SHP77 (cell line): Measurements from ENCODE around the gene GPATCH4.
"Not testable (repeated sequence)": the region's sequence is repeated elsewhere in the genome, so short reads cannot be mapped to it uniquely, and the experiment has no call there.

Experiments used
- DNase-seq, 2 experiments: peaks; one replicate each; lab custom pipeline; 2025; lab: John Stamatoyannopoulos, UW

Gene GPATCH4

GRCh38 chr1:156577550-156577949 is 23.7 kb downstream of the GPATCH4 start:
- no peak for DNase-seq

DNA sequence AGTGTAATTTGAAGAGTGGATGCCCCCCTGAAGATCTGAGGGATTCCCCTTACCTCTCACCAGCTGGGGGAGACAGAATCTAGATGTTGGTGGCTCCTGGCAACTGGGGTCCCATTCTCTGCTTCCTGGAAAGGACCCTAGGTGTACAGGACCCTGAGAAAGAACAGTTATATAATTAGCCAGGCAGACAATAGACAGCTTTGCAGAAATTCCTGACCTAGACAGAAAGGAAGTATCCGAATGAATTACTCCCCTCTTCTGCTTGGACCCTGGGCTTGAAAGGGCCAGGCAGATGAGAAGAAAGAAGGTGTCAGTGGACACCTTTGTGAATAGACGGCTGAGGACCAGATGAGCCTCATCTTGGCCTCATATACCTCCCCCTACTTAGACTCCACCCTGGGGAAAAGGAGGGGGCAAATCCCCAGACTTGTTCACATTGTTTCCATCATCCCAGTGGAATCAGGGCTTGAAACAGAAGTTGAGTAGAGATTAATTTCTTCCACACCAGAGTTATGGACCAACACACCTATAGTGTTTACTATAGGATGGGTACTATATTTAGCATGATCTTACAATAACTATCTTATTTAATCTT is 27.1 kb downstream of the GPATCH4 start:
- no peak for DNase-seq

DNA sequence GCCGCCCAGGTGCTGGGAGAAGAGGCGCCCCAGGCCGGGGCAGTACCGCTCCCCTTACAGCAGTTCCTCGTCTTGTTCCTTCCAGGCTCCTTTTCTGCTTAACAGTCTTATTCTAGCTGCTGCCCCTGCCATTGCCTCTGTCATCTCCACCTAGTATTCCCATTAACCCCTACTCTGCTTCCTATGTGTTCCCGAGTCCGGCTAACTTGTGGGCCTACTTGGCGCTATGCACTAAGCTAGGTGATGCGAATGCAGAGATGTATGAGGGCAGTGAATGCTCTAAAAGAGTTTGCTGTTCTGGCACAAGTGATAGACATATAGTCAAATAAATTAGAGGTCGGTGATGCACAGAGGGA is 28.6 kb downstream of the GPATCH4 start:
- DNase-seq, result no peak

- peak; percentile 93 to 95 for DNase-seq
These were observed 29.2 kb downstream of the GPATCH4 start, which contains the start of gene IQGAP3 for GRCh38 chr1:156571919-156572662. Gene IQGAP3, minus strand, starts transcription at chr1:156572565. Its CDS starts 36 bp downstream, at chr1:156572529.

DNA sequence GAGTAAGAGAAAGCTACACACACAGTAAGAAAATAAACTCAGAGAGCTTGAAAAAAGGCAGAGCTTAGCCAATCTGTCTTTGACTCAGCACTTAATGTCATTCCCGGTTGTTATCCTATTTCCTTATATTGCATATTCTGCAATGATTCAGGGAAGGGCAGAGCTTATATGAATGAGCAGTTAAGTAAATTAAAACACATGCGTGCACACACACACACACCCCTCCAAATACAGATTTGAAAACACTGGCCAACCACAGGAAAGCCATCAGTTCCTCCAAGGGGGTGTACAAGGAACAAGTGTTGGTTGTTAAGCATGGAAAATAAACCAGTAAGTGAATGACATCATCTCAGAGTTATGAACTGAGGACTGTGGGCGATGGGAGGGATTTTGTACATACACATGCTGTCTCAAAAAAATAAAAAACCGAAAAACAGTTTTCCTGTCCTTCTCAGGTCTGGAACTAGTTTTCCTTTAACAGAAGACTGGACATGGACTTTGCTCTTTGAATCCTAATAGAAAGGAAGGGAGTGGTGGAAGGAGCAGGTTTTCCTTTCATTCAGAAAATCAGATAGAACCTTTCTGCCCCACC is 29.9 kb downstream of the GPATCH4 start:
- DNase-seq, result no peak

GRCh38 chr1:156566436-156566835 is 34.8 kb downstream of the GPATCH4 start:
- no peak for DNase-seq

- no peak for DNase-seq
These were observed 35.8 kb downstream of the GPATCH4 start for GRCh38 chr1:156565519-156565918.

GRCh38 chr1:156560585-156561163 is 40.6 kb downstream of the GPATCH4 start:
- DNase-seq, result no peak

DNA sequence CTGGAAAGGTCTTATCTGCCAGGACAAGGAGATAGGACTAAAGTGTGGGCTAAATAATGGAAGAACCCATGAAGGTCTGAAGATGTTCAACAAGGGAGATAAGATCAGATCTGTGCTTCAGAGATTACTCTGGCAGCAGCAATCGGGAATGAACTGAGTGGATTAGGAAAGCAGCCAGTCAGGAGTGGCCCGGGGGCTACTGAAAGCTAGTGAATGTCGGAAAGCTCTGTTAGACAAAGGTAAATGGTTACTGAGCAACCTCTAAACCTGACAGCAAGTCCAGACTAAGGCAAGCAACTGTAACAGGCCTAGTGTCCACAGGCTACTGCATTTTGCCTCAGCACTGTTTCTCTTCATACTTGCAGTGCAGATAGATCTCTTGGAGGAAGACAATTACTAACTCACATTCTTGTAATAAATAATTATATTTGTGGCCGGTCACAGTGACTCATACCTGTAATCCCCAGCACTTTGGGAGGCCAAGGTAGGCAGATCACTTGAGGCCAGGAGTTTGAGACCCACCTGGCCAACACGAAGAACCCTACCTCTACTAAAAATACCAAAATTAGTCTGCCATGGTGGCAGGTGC is 41.4 kb downstream of the GPATCH4 start:
- no peak for DNase-seq

DNA sequence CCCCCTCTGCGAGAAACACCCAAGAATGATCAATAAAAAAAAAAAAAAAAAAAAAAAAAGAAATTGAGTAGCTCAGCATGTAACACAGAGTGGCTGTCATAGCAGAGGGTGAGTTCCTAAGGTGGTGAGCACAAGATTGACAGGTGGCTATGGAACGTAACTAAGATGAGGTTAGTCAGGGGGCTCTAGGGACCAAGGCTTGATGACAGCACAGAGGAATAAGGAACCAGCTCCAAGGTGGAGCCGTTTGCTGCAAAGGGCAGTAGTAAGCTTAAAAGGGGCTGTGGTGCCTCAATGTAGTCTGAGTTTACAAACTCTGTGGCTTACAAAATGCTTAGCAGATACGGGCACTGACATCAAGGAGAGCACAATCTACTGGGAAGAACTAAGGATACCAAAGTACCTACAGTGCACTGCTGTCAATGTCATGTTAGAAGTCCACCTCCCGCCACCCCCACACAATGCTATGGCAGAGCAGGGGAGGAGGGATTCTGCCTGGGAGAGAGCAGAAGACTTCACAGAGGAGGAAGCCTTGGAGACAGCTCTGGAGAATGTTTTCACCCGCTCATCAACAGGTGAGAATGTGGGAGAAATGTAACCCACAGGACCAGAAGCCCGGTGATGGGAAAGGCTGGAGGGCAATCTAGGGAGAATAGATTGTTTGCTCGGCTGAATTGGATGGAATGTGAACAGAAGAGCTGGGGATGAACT is 42.0 kb downstream of the GPATCH4 start:
- DNase-seq, result no peak

DNA sequence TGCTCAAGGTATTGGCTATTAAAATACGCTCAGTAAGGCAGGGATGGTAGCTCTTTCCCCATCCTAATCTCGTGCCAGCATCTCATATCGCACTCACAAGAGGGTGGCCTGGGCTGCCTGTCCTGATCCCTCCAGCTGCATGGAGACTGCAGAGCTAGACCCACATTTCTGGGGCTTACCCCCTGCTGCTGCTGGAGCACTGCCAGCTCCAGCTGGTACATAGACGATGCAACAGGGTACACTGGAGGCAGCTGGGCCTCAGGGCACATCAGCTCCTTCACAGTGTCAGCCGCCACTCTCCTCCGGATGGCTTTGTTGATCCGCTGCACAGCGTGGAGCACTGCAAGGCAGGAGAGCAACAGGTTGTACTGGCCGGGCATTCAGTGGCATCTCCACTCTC is 44.9 kb downstream of the GPATCH4 start:
- peak in 1 of 2 experiments; percentile 13 for DNase-seq

DNA sequence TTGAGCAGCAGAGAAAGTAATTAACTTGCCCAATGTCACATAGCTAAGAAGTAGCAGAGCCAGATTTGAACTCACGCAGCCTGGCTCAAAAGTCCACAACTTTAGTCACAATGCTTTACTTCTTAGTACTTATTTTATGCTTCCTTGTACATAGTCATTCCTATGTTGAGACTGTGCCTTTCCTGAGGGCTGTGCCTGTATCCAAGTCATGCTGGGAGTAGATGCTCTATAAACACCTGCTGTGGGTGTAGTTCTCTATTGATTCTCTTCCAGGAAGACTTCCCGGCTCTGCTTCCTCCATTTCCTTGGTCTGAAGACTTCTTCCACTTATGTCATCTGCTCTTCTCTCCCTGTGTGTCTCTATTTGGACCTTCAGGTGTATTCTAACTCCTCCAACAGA is 45.6 kb downstream of the GPATCH4 start:
- DNase-seq, result no peak

GRCh38 chr1:156554971-156555370 is 46.3 kb downstream of the GPATCH4 start:
- no peak for DNase-seq

DNA sequence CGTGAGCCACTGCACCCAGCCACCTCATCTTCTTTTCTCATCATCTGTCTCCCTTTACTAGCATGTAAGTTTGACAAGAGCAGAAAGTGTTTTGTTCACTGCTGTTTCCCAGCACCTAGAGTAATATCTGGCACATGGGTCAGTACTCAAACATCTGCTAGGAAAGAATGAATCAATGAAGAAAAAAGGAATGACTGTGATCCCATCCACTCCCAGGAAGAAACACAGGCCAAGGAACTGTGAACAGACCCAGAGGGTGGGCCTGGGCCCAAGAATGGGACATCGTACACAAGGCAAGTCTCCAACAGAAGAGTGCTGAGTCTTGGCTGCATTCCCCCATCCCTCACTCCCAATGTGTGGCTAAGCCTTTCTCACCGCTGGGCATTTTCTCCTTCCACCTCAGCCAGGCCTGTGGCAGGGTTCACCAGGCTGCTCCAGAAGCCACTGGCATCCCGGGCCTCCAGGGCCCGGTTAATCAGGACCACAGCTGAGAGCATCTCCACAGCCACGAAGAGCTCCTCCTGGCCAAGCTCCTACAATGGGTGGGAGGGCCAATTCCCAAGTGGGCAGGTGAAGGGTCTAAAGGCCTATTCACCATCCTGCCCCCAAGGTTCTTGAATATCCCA is 47.3 kb downstream of the GPATCH4 start:
- DNase-seq, result no peak

GRCh38 chr1:156552937-156553336 is 48.3 kb downstream of the GPATCH4 start:
- not testable (repeated sequence) for DNase-seq

GRCh38 chr1:156552518-156552917 is 48.8 kb downstream of the GPATCH4 start:
- no peak for DNase-seq

DNA sequence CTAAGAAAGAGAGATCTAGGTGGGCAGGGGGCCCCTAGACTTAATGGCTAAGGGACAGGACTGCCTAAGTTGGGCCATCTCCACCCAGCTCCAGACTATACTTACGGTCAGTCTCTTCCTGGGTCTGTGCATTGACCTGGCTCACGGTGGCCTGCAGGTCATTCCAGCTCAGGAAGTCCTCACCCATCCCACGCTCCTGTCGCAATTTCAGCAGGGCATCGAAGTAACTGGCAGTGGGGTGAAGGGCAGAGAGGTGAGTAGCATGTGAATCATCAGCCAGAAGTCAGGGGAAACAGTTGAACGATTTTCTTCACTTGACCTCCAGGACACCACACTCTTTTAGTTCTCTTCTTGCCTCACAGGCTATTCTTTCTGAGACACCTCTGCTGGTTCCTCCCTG is 49.4 kb downstream of the GPATCH4 start:
- DNase-seq, result no peak

DNA sequence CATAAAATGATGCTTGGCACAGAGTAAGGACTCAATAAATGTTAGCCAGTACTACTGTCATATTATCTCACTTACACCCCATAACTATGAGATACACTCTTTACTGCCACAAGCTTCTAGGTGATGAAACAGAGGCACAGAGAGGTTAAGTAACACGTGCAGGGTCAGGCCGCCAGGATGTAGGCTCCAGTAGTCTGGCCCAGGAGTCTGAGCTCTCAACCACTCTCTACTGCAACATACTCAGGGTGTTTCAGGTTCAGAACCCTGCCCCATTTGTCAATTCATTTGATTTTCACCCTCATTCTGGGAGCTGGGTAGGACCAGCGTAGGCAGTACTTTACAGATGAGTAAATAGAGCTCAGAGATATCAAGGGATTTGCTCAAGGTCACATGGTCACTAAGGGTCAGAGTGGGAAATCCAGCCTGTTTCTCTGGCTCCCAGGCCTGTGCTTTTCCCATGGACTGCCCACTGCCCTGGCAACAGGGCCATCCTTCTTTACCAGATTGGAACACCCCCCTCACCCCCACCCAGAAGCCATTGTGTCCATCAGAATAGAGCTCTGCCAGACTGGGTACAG is 50.1 kb downstream of the GPATCH4 start:
- no peak for DNase-seq

GRCh38 chr1:156550346-156550745 is 50.9 kb downstream of the GPATCH4 start:
- no peak for DNase-seq

- DNase-seq, result no peak
These were observed 51.4 kb downstream of the GPATCH4 start for GRCh38 chr1:156549831-156550230.

DNA sequence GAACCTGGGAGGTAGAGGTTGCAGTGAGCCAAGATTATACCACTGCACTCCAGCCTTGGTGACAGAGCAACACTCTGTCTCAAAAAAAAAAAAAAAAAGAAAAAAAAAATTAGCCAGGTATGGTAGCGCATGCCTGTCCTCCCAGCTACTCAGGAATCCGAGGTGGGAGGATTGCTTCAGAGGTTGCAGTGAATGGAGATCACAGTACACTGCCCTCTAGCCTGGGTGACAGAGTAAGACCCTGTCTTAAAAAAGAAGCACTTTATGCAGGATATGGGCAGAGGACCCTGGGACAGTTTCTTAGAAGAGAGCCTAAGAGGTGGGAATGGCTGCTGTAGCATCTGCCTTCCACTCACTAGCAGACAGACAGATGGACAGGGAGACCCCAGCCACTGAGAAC is 51.9 kb downstream of the GPATCH4 start:
- no peak for DNase-seq
